Rectal smooth muscle tissue (tissue), 1 donor: ENCODE data around the gene PLS1.
"Not testable (repeated sequence)": the region's sequence is repeated elsewhere in the genome, so short reads cannot be mapped to it uniquely, and the experiment has no call there.

Source experiments
- H3K27ac ChIP-seq: one replicate; pipeline ENCODE4 v1.7.0; 2013; ENCODE audit warnings: low read depth, low read length, inconsistent platforms
- H3K27me3 ChIP-seq: one replicate; pipeline ENCODE4 v1.7.0; 2013; ENCODE audit warnings: low read length; ENCODE audit not compliant: control insufficient read depth, insufficient read depth
- H3K36me3 ChIP-seq: one replicate; pipeline ENCODE4 v1.7.0; 2013; ENCODE audit warnings: low read length; ENCODE audit not compliant: control insufficient read depth, insufficient read depth
- H3K4me1 ChIP-seq: one replicate; pipeline ENCODE4 v1.7.0; 2013; ENCODE audit warnings: low read length; ENCODE audit not compliant: control insufficient read depth, insufficient read depth
- H3K4me3 ChIP-seq: one replicate; pipeline ENCODE4 v1.7.0; 2013; ENCODE audit warnings: low read length
- H3K9ac ChIP-seq: one replicate; pipeline ENCODE4 v1.7.0; 2013; ENCODE audit warnings: low read length

PLS1 gene

GRCh38 chr3:142723968-142724681 is 127.9 kb downstream of the PLS1 start, which contains the start of gene TRPC1:
TSS of gene TRPC1 (plus strand) at chr3:142724034. CDS start at chr3:142724560, 526 bp downstream.
- Histone ChIP-seq H3K36me3 (no peaks in the 10 kb centered on the region), H3K9ac (peak within 1 kb of the TSS; percentile 90), H3K27me3 (peaks cover 6% of the 10 kb centered on the region), H3K4me3 (peak within 1 kb of the TSS; percentile 86), H3K4me1 (no peaks in the 10 kb centered on the region), H3K27ac (peak within 1 kb of the TSS; percentile 93)

GRCh38 chr3:142724682-142725356 is 128.6 kb downstream of the PLS1 start:
- peak overlapping the region; percentile 90 for H3K9ac ChIP-seq
- no peaks in the 10 kb centered on the region for H3K4me1 ChIP-seq
- H3K27ac ChIP-seq: peak overlapping the region; percentile 93
- H3K36me3 ChIP-seq: no peaks in the 10 kb centered on the region
- peak overlapping the region; percentile 86 for H3K4me3 ChIP-seq
- H3K27me3 ChIP-seq: peaks cover 6% of the 10 kb centered on the region

GRCh38 chr3:142725357-142725739 is 129.2 kb downstream of the PLS1 start:
- no peak overlapping the region for H3K27ac ChIP-seq

GRCh38 chr3:142726017-142726416 is 129.8 kb downstream of the PLS1 start:
- Histone ChIP-seq H3K27me3 (peaks cover 6% of the 10 kb centered on the region), H3K4me3 (no peak overlapping the region), H3K36me3 (no peaks in the 10 kb centered on the region), H3K27ac (no peak overlapping the region), H3K9ac (no peak overlapping the region), H3K4me1 (no peaks in the 10 kb centered on the region)

More at GRCh38 chr3:142725357-142725739, 129.2 kb downstream of the PLS1 start:
- peak overlapping the region; percentile 86 for H3K4me3 ChIP-seq
- no peaks in the 10 kb centered on the region for H3K4me1 ChIP-seq
- no peak overlapping the region for H3K9ac ChIP-seq
- peaks cover 6% of the 10 kb centered on the region for H3K27me3 ChIP-seq
- H3K36me3 ChIP-seq: no peaks in the 10 kb centered on the region

- H3K27ac ChIP-seq: no peak overlapping the region
- no peaks in the 10 kb centered on the region for H3K27me3 ChIP-seq
- H3K4me3 ChIP-seq: no peak overlapping the region
- no peaks in the 10 kb centered on the region for H3K4me1 ChIP-seq
- H3K9ac ChIP-seq: no peak overlapping the region
- H3K36me3 ChIP-seq: no peaks in the 10 kb centered on the region
Measured at GRCh38 chr3:142732066-142732465, 135.9 kb downstream of the PLS1 start.

- no peaks in the 10 kb centered on the region for H3K36me3 ChIP-seq
- H3K9ac ChIP-seq: no peak overlapping the region
- no peaks in the 10 kb centered on the region for H3K27me3 ChIP-seq
- no peaks in the 10 kb centered on the region for H3K4me1 ChIP-seq
- no peak overlapping the region for H3K27ac ChIP-seq
- no peak overlapping the region for H3K4me3 ChIP-seq
Measured at GRCh38 chr3:142734834-142735233, 138.6 kb downstream of the PLS1 start.

- no peak overlapping the region for H3K4me3 ChIP-seq
- H3K9ac ChIP-seq: no peak overlapping the region
- H3K27me3 ChIP-seq: no peaks in the 10 kb centered on the region
- H3K27ac ChIP-seq: no peak overlapping the region
- no peaks in the 10 kb centered on the region for H3K4me1 ChIP-seq
- H3K36me3 ChIP-seq: no peaks in the 10 kb centered on the region
Measured at GRCh38 chr3:142735462-142735861, 139.3 kb downstream of the PLS1 start.

GRCh38 chr3:142738396-142738795 is 142.2 kb downstream of the PLS1 start:
- no peak overlapping the region for H3K4me3 ChIP-seq
- H3K27ac ChIP-seq: no peak overlapping the region
- H3K9ac ChIP-seq: no peak overlapping the region
- no peaks in the 10 kb centered on the region for H3K36me3 ChIP-seq
- H3K4me1 ChIP-seq: no peaks in the 10 kb centered on the region
- no peaks in the 10 kb centered on the region for H3K27me3 ChIP-seq

GRCh38 chr3:142746646-142747045 is 150.5 kb downstream of the PLS1 start:
- no peaks in the 10 kb centered on the region for H3K4me1 ChIP-seq
- H3K27me3 ChIP-seq: no peaks in the 10 kb centered on the region
- H3K36me3 ChIP-seq: no peaks in the 10 kb centered on the region
- H3K9ac ChIP-seq: no peak overlapping the region
- no peak overlapping the region for H3K27ac ChIP-seq
- H3K4me3 ChIP-seq: no peak overlapping the region

- not testable (repeated sequence) for H3K27me3 ChIP-seq, H3K4me3 ChIP-seq, H3K27ac ChIP-seq, H3K9ac ChIP-seq, H3K36me3 ChIP-seq, H3K4me1 ChIP-seq
Measured at GRCh38 chr3:142750531-142750930, 154.3 kb downstream of the PLS1 start.

- not testable (repeated sequence) for H3K9ac ChIP-seq, H3K27me3 ChIP-seq, H3K4me1 ChIP-seq, H3K36me3 ChIP-seq, H3K4me3 ChIP-seq, H3K27ac ChIP-seq
Measured at GRCh38 chr3:142752605-142753004, 156.4 kb downstream of the PLS1 start.

GRCh38 chr3:142754494-142754893 is 158.3 kb downstream of the PLS1 start:
- H3K36me3 ChIP-seq: no peaks in the 10 kb centered on the region
- no peaks in the 10 kb centered on the region for H3K4me1 ChIP-seq
- no peak overlapping the region for H3K4me3 ChIP-seq
- H3K27ac ChIP-seq: no peak overlapping the region
- H3K27me3 ChIP-seq: no peaks in the 10 kb centered on the region
- no peak overlapping the region for H3K9ac ChIP-seq
